Endothelial cell of umbilical vein (primary cell): ENCODE results near the gene HIKESHI. TPM values are rescaled to one million over a fixed set of nuclear protein-coding genes. Genes with fewer than 3 reads are reported as not detected.

Experiments
- BruUV-seq: library from RNA; stranded (reverse); fragments of 400-500 nt; replicated peaks from 2 replicates; lab custom pipeline; 2021; lab: Mats Ljungman, UMichigan
- CTCF ChIA-PET: fragments of 300-600, 350-600 bp; sonication (Branson Sonifier 250); formaldehyde crosslinking; loops from one replicate; lab custom pipeline; 2021; ENCODE audit warnings: antibody characterized with exemption, inconsistent platforms; lab: Charles Lee
- POLR2A ChIA-PET: fragments of 300-600, 350-600 bp; sonication (Branson Sonifier 250); formaldehyde crosslinking; loops from one replicate; lab custom pipeline; 2021; ENCODE audit warnings: antibody characterized with exemption, inconsistent platforms; lab: Charles Lee
- DNase-seq: peaks from one replicate; pipeline ENCODE4 v3.0.0-alpha.2; 2011; ENCODE audit warnings: low read depth, low spot score
- FAIRE-seq: peaks from 2 replicates; lab custom pipeline; 2011; peaks lifted over from hg19 to GRCh38; lab: Jason Lieb, UNC
- H2AFZ ChIP-seq: 2 replicates; pipeline ENCODE4 v1.6.0; 2012; ENCODE audit warnings: low read depth, low read length, control low read depth, inconsistent platforms
- H3K27ac ChIP-seq: 2 replicates; pipeline ENCODE4 v1.5.1; 2011; ENCODE audit warnings: low read depth, mild to moderate bottlenecking, control low read depth, low read length, moderate library complexity; ENCODE audit not compliant: insufficient read depth
- H3K27me3 ChIP-seq, 2 experiments: 2 replicates each; pipeline versions ENCODE4 v1.6.0 to v1.6.1; 2011; ENCODE audit warnings: low read length in 2 of 2, mixed read lengths in 1 of 2; ENCODE audit not compliant: control insufficient read depth in 2 of 2, insufficient read depth in 2 of 2
- H3K36me3 ChIP-seq, 2 experiments: 2 replicates in 1 of 2; 3 replicates in 1 of 2; pipeline ENCODE4 v1.5.1; 2011; ENCODE audit warnings: low read length in 2 of 2, mild to moderate bottlenecking in 1 of 2, moderate library complexity in 1 of 2; ENCODE audit not compliant: control insufficient read depth in 2 of 2, insufficient read depth in 2 of 2; ENCODE audit errors: extremely low read depth in 1 of 2
- H3K4me1 ChIP-seq: 3 replicates; pipeline ENCODE4 v1.5.1; 2011; ENCODE audit warnings: mild to moderate bottlenecking, low read length; ENCODE audit not compliant: control insufficient read depth, insufficient read depth; ENCODE audit errors: extremely low read depth
- H3K4me2 ChIP-seq: 2 replicates; pipeline ENCODE4 v1.6.1; 2011; ENCODE audit warnings: low read length, control low read depth, mixed read lengths; ENCODE audit not compliant: insufficient read depth
- H3K4me3 ChIP-seq, 3 experiments: fragments of 200-600 bp in 1 of 3; sonication (generic), shearing (Covaris generic) in 1 of 3; replicated peaks in 1 of 3; 2 replicates each; pipeline ENCODE4 v1.5.1; 2011 to 2016; ENCODE audit warnings: control low read depth in 3 of 3, low read length in 3 of 3, mild to moderate bottlenecking in 2 of 3, inconsistent platforms in 1 of 3, low read depth in 1 of 3, moderate library complexity in 1 of 3; ENCODE audit not compliant: insufficient read depth in 1 of 3
- H3K79me2 ChIP-seq: 2 replicates; pipeline ENCODE4 v1.6.0; 2012; ENCODE audit warnings: low read length, inconsistent platforms; ENCODE audit not compliant: control insufficient read depth, insufficient read depth
- H3K9ac ChIP-seq: replicated peaks from 2 replicates; pipeline ENCODE3; 2011; ENCODE audit warnings: low read length, control low read depth; ENCODE audit not compliant: insufficient read depth; ENCODE audit errors: extremely low read depth
- H3K9me1 ChIP-seq: replicated peaks from 3 replicates; pipeline ENCODE4 v1.6.0; 2011; ENCODE audit warnings: mild to moderate bottlenecking, low read length; ENCODE audit not compliant: control insufficient read depth, insufficient read depth; ENCODE audit errors: extremely low read depth
- H3K9me3 ChIP-seq: replicated peaks from 2 replicates; pipeline ENCODE4 v1.5.1; 2012; ENCODE audit warnings: low read length, inconsistent platforms; ENCODE audit not compliant: control insufficient read depth, insufficient read depth
- H4K20me1 ChIP-seq: replicated peaks from 2 replicates; pipeline ENCODE3; 2011; ENCODE audit warnings: mild to moderate bottlenecking, low read length; ENCODE audit not compliant: control insufficient read depth, insufficient read depth; ENCODE audit errors: extremely low read depth
- GATA2 ChIP-seq: IDR thresholded peaks from 2 replicates; pipeline ENCODE4 v1.7.0; 2011; ENCODE audit warnings: low read depth, mild to moderate bottlenecking, moderate library complexity, mixed read lengths, low read length; ENCODE audit not compliant: insufficient read length, insufficient read depth
- JUN ChIP-seq: IDR thresholded peaks from 2 replicates; pipeline ENCODE4 v1.6.1; 2011; ENCODE audit warnings: borderline replicate concordance, low read depth; ENCODE audit not compliant: insufficient read length, insufficient read depth
- MAX ChIP-seq: IDR thresholded peaks from 2 replicates; pipeline ENCODE4 v1.6.1; 2011; ENCODE audit not compliant: insufficient read depth, insufficient read length
- dilution Hi-C: fragments of 300-500 bp; cut with MboI; formaldehyde crosslinking; loops from one replicate; pipeline ENCODE4 v1.15.0; 2019; ENCODE audit warnings: low sequenced_read_pairs; ENCODE audit not compliant: extremely low pct_ligation_motif_present
- intact Hi-C: fragments of 100-400 bp; cut with micrococcal nuclease; formaldehyde crosslinking; loops from one replicate; pipeline ENCODE4 v1.10.0; 2022
- polyA plus RNA-seq, 4 experiments: library from polyadenylated mRNA; depleted of rRNA in 3 of 4; stranded (reverse) in 3 of 4; unstranded in 1 of 4; fragments of >200 nt; gene quantifications; 2 replicates each; pipeline versions ENCODE4 v1.2.1 to v1.2.3, GENCODE V29; 2011 to 2012; ENCODE audit warnings: missing spikeins in 1 of 4
- total RNA-seq: library from RNA; stranded (reverse); gene quantifications from 2 replicates; pipeline ENCODE4 v1.2.3, GENCODE V29; 2021

Gene HIKESHI
- total and polyA plus RNA-seq, 2 donors (not counting 3 experiments of a cell fraction or from before 2014, with no cell fraction given) = 40.2 to 66.9 TPM

GRCh38 chr11:86277741-86278140 lies 24.3 kb upstream of the HIKESHI start:
- no peaks in the 10 kb centered on the region for H3K9me1 ChIP-seq
- intact Hi-C loops = no loop called here

GRCh38 chr11:86278226-86278625 lies 23.8 kb upstream of the HIKESHI start:
- no peaks in the 10 kb centered on the region for H3K9me3 ChIP-seq
- no peaks in the 10 kb centered on the region for H3K27me3 ChIP-seq
- peaks cover 0 to 8% of the 10 kb centered on the region in 2 experiments for H3K36me3 ChIP-seq
- H3K79me2 ChIP-seq = peaks cover 11% of the 10 kb centered on the region
- H3K4me1 ChIP-seq = no peaks in the 10 kb centered on the region
- DNase-seq (no peak), FAIRE-seq (no peak)
- dilution Hi-C loops = no loop called here
- intact Hi-C loops = no loop called here
- peaks cover 2% of the 10 kb centered on the region for H4K20me1 ChIP-seq
- H3K9ac ChIP-seq = no peak overlapping the region
- no peak overlapping the region for H3K4me3 ChIP-seq
- BruUV-seq = no TSS peak
- no peak overlapping the region for H2AFZ ChIP-seq
- TF ChIP-seq GATA2 (no peak), MAX (no peak)
- CTCF ChIA-PET = interaction anchor here (1.1 kb wide), 1 partner anchor 237 kb away, joined by 3 read pairs; no protein-coding TSS in a partner anchor
- POLR2A ChIA-PET = no interaction called here
- H3K4me2 ChIP-seq = no peak overlapping the region
- H3K27ac ChIP-seq = no peak overlapping the region
- no peaks in the 10 kb centered on the region for H3K9me1 ChIP-seq

More at GRCh38 chr11:86277741-86278140, 24.3 kb upstream of the HIKESHI start:
- H3K9me3 ChIP-seq = no peaks in the 10 kb centered on the region
- no peak overlapping the region for H3K4me2 ChIP-seq
- H3K27me3 ChIP-seq = no peaks in the 10 kb centered on the region
- H3K79me2 ChIP-seq = peaks cover 14% of the 10 kb centered on the region
- no peak overlapping the region for H3K4me3 ChIP-seq
- TF ChIP-seq JUN = no peak
- H3K27ac ChIP-seq = no peak overlapping the region
- peaks cover 2% of the 10 kb centered on the region for H4K20me1 ChIP-seq
- FAIRE-seq = no peak
- no peak overlapping the region for H2AFZ ChIP-seq
- dilution Hi-C loops = no loop called here
- no TSS peak for BruUV-seq
- peaks cover 0 to 8% of the 10 kb centered on the region in 2 experiments for H3K36me3 ChIP-seq
- no peak overlapping the region for H3K9ac ChIP-seq
- ChIA-PET CTCF (interaction anchor here (0.9 to 1.1 kb wide), 2 partner anchors 236 to 423 kb away, joined by 3 read pairs; partner anchors contain the start of gene CCDC83), POLR2A (no interaction called here)
- no peak for DNase-seq
- H3K4me1 ChIP-seq = no peaks in the 10 kb centered on the region
